ENCODE results near the gene HS3ST5. TPM values are rescaled to one million over a fixed set of nuclear protein-coding genes. Genes with fewer than 3 reads are reported as not detected.

The HS3ST5 gene
- total RNA-seq, 2 donors from 2014 or later: 0.34 TPM; not detected in 1

DNA sequence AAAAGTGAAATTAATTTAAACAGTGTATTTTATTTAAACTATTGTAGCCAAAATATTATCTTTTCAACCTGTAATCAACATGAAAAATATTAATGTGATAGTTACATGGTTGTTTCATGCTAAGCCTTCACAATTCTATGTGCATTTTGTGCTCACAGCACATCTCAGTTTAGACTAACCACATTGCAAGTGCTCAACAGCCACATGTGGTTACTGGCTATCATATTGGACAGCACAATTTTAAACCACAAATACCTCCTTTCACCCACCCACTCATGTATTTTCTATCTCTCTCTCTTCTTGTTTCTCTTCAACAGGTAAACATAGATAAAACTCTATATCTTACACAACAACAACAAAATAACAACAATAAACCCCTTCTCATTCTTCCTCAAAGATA is 12.5 kb upstream of the HS3ST5 start:
- Histone ChIP-seq H3K9me3 (no peaks in the 10 kb centered on the region), H3K4me3 (no peak overlapping the region), H3K4me1 (replicated peaks) (no peaks in the 10 kb centered on the region), H3K27me3 (replicated peaks; ENCODE audit: insufficient read depth) (no peaks in the 10 kb centered on the region), H3K27ac (no peak overlapping the region), H3K36me3 (no peaks in the 10 kb centered on the region)
- TF ChIP-seq, protein P1, sequence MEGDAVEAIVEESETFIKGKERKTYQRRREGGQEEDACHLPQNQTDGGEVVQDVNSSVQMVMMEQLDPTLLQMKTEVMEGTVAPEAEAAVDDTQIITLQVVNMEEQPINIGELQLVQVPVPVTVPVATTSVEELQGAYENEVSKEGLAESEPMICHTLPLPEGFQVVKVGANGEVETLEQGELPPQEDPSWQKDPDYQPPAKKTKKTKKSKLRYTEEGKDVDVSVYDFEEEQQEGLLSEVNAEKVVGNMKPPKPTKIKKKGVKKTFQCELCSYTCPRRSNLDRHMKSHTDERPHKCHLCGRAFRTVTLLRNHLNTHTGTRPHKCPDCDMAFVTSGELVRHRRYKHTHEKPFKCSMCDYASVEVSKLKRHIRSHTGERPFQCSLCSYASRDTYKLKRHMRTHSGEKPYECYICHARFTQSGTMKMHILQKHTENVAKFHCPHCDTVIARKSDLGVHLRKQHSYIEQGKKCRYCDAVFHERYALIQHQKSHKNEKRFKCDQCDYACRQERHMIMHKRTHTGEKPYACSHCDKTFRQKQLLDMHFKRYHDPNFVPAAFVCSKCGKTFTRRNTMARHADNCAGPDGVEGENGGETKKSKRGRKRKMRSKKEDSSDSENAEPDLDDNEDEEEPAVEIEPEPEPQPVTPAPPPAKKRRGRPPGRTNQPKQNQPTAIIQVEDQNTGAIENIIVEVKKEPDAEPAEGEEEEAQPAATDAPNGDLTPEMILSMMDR (IDR thresholded peaks at IDR 0.05): no peak
- TF ChIP-seq POLR2AphosphoS5 (IDR thresholded peaks at IDR 0.05) (no peak), POLR2A (IDR thresholded peaks at IDR 0.05) (no peak)
- no peak for DNase-seq (ENCODE audit: low spot score)
- intact Hi-C loops (cut with DNase I): no loop called here

DNA sequence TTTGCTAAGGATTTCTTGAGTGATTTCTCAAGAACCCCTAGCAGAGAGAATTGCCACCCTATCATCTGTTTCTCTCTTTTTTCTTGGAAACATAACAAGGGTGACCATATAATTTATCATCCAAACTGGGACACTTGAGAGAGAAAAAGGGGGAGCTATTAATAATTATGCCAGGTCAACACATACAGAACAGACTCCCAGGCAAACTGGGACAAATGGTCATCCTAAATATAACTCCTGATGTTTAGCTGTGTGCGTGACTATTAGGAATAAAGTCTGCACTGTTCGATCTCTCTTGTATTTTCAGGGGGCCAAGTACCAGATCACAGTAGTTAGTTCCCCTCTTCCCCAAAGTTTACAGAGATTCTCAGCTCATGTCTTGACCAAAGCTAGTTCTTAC is 11.7 kb upstream of the HS3ST5 start:
- no peak overlapping the region for H3K4me3 ChIP-seq
- intact Hi-C loops (cut with DNase I): no loop called here
- no peak for TF ChIP-seq POLR2A (IDR thresholded peaks at IDR 0.05)
- no peak overlapping the region for H3K27ac ChIP-seq
- no peaks in the 10 kb centered on the region for H3K36me3 ChIP-seq
- H3K4me1 ChIP-seq (replicated peaks): no peaks in the 10 kb centered on the region
- no peaks in the 10 kb centered on the region for H3K9me3 ChIP-seq
- H3K27me3 ChIP-seq (replicated peaks; ENCODE audit: insufficient read depth): no peaks in the 10 kb centered on the region
- 92% methylated on average over 2 of the region's 2 CpGs for WGBS
- DNase-seq (ENCODE audit: low spot score): no peak

DNA sequence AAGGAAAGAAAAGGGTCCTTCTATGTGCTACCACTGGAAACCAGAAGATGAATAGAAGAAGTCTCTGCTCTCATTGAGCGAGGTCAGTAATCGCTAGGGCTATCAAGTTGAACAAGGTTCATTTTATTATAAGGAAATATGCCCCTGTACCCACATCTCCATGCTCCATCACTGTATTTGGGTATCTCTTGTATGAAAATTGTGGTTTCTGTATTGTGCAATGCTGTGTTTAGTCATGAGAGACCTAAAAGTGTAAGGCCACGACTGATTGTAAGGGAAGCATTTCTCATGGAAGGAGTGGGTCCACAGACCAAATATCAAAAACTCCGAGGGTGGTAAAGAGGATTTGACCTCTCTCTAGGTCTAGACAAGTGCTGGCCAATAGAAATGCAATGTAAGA is 3.6 kb upstream of the HS3ST5 start:
- Histone ChIP-seq H3K27me3 (replicated peaks; ENCODE audit: insufficient read depth) (peaks cover 7% of the 10 kb centered on the region), H3K4me1 (replicated peaks) (peaks cover 3% of the 10 kb centered on the region), H3K9me3 (no peaks in the 10 kb centered on the region), H3K27ac (no peak overlapping the region), H3K36me3 (no peaks in the 10 kb centered on the region), H3K4me3 (no peak overlapping the region)
- no peak for DNase-seq (ENCODE audit: low spot score)
- intact Hi-C loops (cut with DNase I): no loop called here
- TF ChIP-seq POLR2AphosphoS5 (IDR thresholded peaks at IDR 0.05) (no peak), POLR2A (IDR thresholded peaks at IDR 0.05) (no peak)
- TF ChIP-seq, protein P1 (IDR thresholded peaks at IDR 0.05): no peak
- WGBS: 91% methylated on average over 4 of the region's 4 CpGs

DNA sequence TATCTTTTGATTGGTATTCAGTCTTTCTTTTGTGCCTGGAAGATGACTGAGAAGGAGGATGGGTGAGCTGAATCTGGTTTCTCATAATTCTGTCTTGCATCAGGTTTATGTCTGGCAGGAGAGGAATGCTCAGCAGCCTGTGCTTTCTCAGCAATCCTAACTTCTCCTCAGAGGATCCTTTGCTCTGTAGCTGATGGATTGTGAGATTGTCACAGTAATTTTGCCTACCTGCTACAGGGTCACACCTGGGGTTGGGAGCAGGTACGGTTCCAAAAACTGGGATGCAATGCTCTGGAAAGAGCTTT is 2.1 kb upstream of the HS3ST5 start:
- Histone ChIP-seq H3K36me3 (no peaks in the 10 kb centered on the region), H3K27ac (no peak overlapping the region), H3K4me1 (replicated peaks) (peaks cover 3% of the 10 kb centered on the region), H3K4me3 (no peak overlapping the region), H3K9me3 (no peaks in the 10 kb centered on the region), H3K27me3 (replicated peaks; ENCODE audit: insufficient read depth) (peaks cover 7% of the 10 kb centered on the region)
- intact Hi-C loops (cut with DNase I): no loop called here
- WGBS: 46% methylated on average over 1 of the region's 1 CpG
- DNase-seq (ENCODE audit: low spot score): no peak
- TF ChIP-seq POLR2A (IDR thresholded peaks at IDR 0.05): no peak
- TF ChIP-seq, protein P1 (IDR thresholded peaks at IDR 0.05): no peak
- no peak for TF ChIP-seq POLR2AphosphoS5 (IDR thresholded peaks at IDR 0.05)

DNA sequence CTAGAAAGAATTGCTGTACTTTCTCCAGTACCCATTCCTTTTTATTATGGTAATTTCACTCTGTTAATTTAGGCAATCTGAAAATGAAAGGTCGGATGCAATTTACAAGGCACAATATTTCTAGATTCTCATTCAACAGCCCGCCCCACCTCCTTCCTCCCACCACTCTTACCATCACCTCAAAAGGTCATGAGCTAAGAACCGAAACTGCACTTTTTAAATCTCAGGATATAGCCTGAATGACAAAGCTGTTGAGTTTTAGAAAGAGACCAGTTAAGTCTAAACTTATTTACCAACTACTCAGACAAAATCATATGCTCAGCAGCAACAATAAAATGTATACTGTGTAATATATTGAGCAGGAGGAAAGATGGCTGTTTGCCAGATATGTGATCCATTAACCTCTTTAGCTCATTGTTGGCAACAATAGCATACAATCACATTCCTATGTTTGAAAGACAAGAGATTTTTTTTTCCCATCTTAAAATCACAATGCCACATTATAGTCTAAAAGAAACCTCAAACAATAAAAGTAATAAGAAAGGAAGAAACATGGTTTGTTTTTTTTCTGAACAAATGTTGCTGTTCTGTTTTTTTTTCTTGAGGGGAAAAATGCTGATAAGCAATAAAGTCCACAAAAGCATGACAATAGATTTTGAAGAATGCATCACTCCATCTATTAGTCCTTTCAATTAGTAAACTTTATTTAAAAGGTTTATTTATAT is 1.6 kb upstream of the HS3ST5 start:
- peaks cover 7% of the 10 kb centered on the region for H3K27me3 ChIP-seq (replicated peaks; ENCODE audit: insufficient read depth)
- no peak overlapping the region for H3K27ac ChIP-seq
- H3K4me3 ChIP-seq: no peak overlapping the region
- no peak for DNase-seq (ENCODE audit: low spot score)
- intact Hi-C loops (cut with DNase I): no loop called here
- peaks cover 3% of the 10 kb centered on the region for H3K4me1 ChIP-seq (replicated peaks)
- no peaks in the 10 kb centered on the region for H3K36me3 ChIP-seq
- H3K9me3 ChIP-seq: no peaks in the 10 kb centered on the region
- TF ChIP-seq POLR2A (IDR thresholded peaks at IDR 0.05) (no peak), POLR2AphosphoS5 (IDR thresholded peaks at IDR 0.05) (no peak)
- TF ChIP-seq, protein P1 (IDR thresholded peaks at IDR 0.05): no peak
- 58% methylated on average over 3 of the region's 3 CpGs for WGBS

Data from prostate gland (tissue), 2 donors.